ENCODE data around the gene UFSP1.
A peak's percentile ranks its signal among the peaks of the same experiment; 100 is the strongest.
"Not testable (repeated sequence)": the region's sequence is repeated elsewhere in the genome, so short reads cannot be mapped to it uniquely, and the experiment has no call there.

The UFSP1 gene

GRCh38 chr7:100888988-100889750 is at the start of gene UFSP1:
TSS of gene UFSP1 (minus strand) at chr7:100889715. CDS start at chr7:100889271, 444 bp downstream.
- DNase-seq (ENCODE audit: low read depth): no peak

GRCh38 chr7:100936167-100936566 is 46.7 kb upstream of the UFSP1 start:
- DNase-seq (ENCODE audit: low read depth): not testable (repeated sequence)

GRCh38 chr7:100935381-100935780 is 45.9 kb upstream of the UFSP1 start:
- DNase-seq (ENCODE audit: low read depth): not testable (repeated sequence)

GRCh38 chr7:100933734-100934133 is 44.2 kb upstream of the UFSP1 start:
- no peak for DNase-seq (ENCODE audit: low read depth)

- no peak for DNase-seq (ENCODE audit: low read depth)
Observed at GRCh38 chr7:100929808-100930174, 40.3 kb upstream of the UFSP1 start.

- DNase-seq (ENCODE audit: low read depth): not testable (repeated sequence)
Observed at GRCh38 chr7:100923616-100924015, 34.1 kb upstream of the UFSP1 start.

GRCh38 chr7:100921039-100921438 is 31.5 kb upstream of the UFSP1 start:
- DNase-seq (ENCODE audit: low read depth): no peak

- DNase-seq (ENCODE audit: low read depth): not testable (repeated sequence)
Observed at GRCh38 chr7:100919779-100920437, 30.4 kb upstream of the UFSP1 start.

GRCh38 chr7:100919335-100919734 is 29.8 kb upstream of the UFSP1 start:
- DNase-seq (ENCODE audit: low read depth): not testable (repeated sequence)

- no peak for DNase-seq (ENCODE audit: low read depth)
Observed at GRCh38 chr7:100914879-100915447, 25.4 kb upstream of the UFSP1 start.

GRCh38 chr7:100914208-100914878 is 24.8 kb upstream of the UFSP1 start:
- DNase-seq (ENCODE audit: low read depth): no peak

GRCh38 chr7:100911484-100911883 is 22.0 kb upstream of the UFSP1 start:
- DNase-seq (ENCODE audit: low read depth): no peak

GRCh38 chr7:100910443-100910842 is 20.9 kb upstream of the UFSP1 start:
- not testable (repeated sequence) for DNase-seq (ENCODE audit: low read depth)

GRCh38 chr7:100908512-100908911 is 19.0 kb upstream of the UFSP1 start:
- no peak for DNase-seq (ENCODE audit: low read depth)

GRCh38 chr7:100902638-100903037 is 13.1 kb upstream of the UFSP1 start:
- DNase-seq (ENCODE audit: low read depth): no peak

- no peak for DNase-seq (ENCODE audit: low read depth)
Observed at GRCh38 chr7:100901921-100902332, 12.4 kb upstream of the UFSP1 start.

GRCh38 chr7:100900978-100901377 is 11.5 kb upstream of the UFSP1 start:
- no peak for DNase-seq (ENCODE audit: low read depth)

GRCh38 chr7:100899432-100899831 is 9.9 kb upstream of the UFSP1 start:
- no peak for DNase-seq (ENCODE audit: low read depth)

GRCh38 chr7:100897772-100898454 is 8.4 kb upstream of the UFSP1 start:
- no peak for DNase-seq (ENCODE audit: low read depth)

- DNase-seq (ENCODE audit: low read depth): peak; percentile 71
Observed at GRCh38 chr7:100896732-100897608, 7.5 kb upstream of the UFSP1 start.

All from activated T-cell treated with anti-CD3 and anti-CD28 coated beads for 1 hour (primary cell).